ENCODE results near the gene GLYAT.

GLYAT gene, protein sequence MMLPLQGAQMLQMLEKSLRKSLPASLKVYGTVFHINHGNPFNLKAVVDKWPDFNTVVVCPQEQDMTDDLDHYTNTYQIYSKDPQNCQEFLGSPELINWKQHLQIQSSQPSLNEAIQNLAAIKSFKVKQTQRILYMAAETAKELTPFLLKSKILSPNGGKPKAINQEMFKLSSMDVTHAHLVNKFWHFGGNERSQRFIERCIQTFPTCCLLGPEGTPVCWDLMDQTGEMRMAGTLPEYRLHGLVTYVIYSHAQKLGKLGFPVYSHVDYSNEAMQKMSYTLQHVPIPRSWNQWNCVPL

DNA sequence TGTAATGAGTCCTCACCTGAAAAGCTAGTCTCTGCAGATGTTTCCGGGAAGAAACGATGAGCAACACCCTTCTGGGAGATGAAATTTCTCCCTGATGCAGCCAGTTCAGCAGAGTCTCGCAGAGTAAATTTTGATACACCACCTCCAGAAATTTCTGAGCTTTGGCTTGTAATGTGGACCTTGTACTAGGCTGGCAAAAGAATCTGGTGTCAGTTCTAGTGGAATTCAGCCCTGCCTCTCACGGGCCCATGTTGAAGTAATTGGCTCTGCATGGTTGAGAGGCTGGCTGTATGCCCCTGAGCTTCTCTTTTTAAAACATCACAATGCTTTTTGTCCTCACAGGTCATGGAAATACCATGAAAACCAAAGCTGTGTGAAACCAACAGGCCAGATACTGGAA, at the start of gene GLYAT:
GLYAT (minus strand) TSS at position 125 of the 400 bp plus-strand sequence. CDS start 7,447 bp downstream, outside the sequence.
- DNase-seq (ENCODE audit: low spot score) = no peak

DNA sequence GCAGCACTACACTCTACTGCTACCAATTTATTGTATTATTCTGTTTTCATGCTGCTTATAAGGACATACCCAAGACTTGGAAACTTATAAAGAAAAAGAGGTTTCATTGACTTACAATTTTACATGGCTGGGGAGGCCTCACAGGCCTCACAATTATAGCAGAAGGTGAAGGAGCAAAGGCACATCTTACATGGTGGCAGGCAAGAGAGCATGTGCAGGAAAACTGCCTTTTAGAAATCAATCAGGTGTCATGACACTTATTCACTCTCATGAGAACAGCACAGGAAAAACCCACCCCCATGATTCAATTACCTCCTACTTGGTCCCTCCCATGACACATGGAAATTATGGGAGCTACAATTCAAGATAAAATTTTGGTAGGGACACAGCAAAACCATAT, 49.6 kb upstream of the GLYAT start:
- no peak for DNase-seq (ENCODE audit: low spot score)

GRCh38 chr11:58780578-58780977, 48.8 kb upstream of the GLYAT start:
- no peak for DNase-seq (ENCODE audit: low spot score)

DNA sequence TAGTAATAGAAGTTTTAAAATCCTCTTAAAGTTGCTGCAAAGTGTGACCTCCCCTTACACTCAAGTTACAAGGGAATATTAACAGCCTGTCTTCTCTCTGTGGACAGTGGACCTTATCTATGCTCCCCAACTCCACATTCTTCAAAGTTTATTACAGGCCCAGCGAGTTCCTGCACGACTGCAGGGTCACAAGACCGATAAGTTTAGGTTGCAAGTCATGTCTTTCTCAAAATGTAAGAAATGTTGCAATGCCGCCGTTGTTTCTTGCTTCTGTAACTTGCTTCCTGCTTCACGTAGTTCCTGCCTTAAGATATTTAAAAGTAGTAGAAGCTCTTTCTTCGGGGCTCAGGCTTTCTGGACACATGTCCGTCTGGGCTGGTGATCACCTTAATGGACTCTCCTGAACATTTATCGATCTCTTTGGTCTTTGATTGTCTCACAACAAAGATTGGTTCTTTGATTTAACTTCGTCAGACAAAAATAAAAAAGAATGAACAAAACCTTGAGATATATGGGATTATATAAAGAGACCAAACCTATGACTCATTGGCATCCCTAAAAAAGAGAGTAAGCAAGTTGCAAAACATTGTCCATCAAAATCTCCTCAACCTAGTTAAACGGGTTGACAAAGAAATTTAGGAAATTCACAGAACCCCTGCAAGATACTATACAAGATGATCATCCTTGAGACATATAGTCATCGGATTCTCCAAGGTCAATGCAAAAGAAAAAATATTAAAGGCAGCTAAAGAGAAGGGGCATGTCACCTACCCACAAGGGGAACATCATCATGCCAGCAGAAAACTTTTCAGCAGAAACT, 45.4 kb upstream of the GLYAT start:
- no peak for DNase-seq (ENCODE audit: low spot score)

DNA sequence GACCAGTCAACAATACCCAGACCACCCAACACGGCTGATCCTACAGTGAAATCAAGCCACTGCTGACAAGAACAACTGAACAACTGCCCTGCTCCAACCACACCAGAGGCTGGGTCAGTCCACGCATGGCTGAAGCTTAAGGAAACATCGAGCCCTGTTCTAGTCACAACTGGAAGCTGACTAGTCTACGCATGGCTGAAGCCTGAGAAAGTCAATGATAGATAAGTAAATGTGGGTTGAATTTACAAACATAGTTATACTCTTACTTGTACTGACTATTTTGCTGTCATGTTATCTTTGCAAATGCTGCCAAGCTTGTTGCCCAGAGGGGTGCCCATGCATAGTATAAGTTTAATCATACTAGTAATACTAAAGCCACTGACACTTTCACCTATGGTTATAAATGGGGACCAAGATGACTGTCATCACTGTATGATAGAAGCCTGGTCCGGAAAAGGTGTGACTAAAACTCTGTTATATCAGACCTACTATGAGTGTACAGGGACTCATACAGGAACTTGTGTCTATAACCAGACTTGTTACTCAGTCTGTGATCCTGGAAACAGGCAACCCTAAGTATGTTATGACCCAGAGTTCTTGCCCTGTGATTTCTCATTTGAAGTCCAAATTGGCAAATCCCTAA, 43.4 kb upstream of the GLYAT start:
- DNase-seq (ENCODE audit: low spot score) = peak; percentile 72

GRCh38 chr11:58774164-58774593, 42.4 kb upstream of the GLYAT start:
- no peak for DNase-seq (ENCODE audit: low spot score)

DNA sequence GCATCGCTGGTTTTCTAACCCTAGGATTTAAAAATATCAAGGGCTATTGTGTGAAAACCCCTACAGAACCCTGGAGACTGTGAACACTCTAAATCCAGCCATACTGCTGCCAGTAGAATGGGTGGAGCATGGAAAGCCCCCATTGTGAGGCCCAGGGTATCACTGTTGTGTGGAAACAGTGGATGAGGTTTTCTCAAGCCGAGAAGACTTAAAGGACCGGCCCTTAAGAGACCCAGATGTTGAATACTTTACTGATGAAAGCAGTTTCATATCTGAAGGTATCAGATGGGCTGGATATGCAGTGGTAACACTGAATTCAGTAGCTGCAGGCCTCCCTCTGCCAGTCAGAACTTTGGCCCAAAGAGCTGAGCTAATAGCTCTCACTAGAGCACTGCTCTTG, 41.6 kb upstream of the GLYAT start:
- DNase-seq (ENCODE audit: low spot score) = no peak

GRCh38 chr11:58772329-58773285, 40.9 kb upstream of the GLYAT start:
- DNase-seq (ENCODE audit: low spot score) = no peak

DNA sequence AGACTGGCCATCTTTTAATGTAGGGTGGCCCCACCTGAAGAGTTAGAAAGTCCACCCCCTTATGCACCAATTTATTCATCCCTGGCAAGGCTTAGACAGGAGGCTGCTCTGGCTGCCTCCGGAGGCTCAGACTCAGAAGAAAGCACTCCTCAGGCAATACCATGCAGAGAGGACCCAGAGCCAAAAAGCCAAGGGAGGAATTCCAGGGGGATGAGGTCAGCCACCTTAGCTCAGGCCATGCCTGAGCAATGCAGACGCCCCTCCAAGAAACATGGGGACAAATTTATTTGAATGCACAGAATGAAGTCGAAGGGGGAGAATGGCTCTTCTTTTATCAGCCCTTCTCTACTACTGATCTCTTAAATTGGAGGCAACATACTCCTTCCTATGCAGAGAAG, 39.7 kb upstream of the GLYAT start:
- no peak for DNase-seq (ENCODE audit: low spot score)

GRCh38 chr11:58770627-58771457, 39.1 kb upstream of the GLYAT start:
- no peak for DNase-seq (ENCODE audit: low spot score)

GRCh38 chr11:58770166-58770565, 38.4 kb upstream of the GLYAT start:
- DNase-seq (ENCODE audit: low spot score) = no peak

DNA sequence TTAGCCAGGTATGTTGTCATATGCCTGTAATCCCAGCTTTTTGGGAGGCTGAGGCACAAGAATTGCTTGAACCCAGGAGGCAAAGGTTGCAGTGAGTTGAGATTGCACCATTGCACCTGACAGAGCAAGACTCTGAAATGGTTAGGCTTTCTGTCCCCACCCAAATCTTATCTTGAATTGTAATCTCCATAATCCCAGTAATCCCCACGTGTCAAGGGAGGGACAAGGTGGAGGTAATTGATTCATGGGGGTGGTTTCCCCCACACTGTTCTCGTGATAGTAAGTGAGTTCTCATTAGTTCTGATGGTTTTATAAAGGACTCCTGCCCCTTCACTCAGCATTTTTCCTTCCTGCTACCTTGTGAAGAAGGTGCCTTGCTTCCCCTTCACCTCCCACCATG, 37.6 kb upstream of the GLYAT start:
- no peak for DNase-seq (ENCODE audit: low spot score)

DNA sequence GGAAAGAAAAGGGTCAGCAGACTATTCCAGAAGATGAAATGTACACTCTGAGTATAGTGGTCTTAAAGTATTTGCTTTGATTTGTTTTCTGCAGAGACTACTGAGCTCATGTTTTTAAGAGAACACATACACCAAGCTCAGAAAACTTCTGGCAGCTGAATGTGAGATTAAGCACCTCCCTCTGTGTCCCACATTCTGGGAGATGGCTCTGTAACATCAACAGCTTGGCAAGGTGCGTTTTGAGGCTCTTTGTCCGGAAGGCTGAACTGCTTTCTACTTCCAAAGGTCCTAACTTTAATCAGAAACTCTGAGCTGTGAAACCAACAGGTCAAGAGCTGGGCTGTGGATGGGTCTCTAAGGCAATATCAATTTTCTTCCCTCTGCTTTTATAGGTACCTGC, 36.4 kb upstream of the GLYAT start:
- no peak for DNase-seq (ENCODE audit: low spot score)

DNA sequence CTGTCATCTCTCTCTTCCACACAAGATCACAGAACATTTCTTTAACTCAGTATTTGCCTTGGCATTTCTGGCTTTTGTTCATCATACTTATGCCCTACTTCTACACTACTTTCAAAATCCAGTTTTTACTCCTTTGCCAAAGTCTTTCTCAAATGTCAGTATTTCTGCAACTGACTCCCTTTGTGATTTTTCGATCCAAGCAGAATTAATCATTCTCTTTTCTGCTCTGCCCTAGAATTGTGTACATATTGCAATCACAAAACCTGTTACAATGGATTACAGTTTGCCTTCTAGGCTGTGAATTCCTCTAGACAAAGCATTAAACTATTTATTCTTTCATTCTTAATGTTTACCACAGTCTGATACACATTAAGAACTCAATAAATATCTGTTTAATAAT, 33.3 kb upstream of the GLYAT start:
- DNase-seq (ENCODE audit: low spot score) = no peak

DNA sequence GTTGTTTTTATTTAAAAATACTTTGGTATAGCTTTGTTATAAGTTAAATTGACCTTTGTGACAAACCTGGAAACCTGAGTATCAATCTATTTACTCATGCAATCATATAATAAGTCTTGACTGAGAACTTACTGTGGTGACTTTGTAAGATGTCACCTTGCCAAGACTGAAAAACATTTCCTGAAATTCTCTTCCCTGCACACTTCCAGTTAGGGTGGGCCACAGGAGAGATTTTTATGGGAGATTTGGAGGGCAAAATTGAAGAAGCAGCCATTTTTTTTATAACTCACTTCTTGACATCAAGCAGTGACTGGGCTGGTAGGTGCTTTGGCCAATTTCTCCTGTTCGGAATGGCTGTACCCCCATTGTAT, 31.4 kb upstream of the GLYAT start:
- no peak for DNase-seq (ENCODE audit: low spot score)

DNA sequence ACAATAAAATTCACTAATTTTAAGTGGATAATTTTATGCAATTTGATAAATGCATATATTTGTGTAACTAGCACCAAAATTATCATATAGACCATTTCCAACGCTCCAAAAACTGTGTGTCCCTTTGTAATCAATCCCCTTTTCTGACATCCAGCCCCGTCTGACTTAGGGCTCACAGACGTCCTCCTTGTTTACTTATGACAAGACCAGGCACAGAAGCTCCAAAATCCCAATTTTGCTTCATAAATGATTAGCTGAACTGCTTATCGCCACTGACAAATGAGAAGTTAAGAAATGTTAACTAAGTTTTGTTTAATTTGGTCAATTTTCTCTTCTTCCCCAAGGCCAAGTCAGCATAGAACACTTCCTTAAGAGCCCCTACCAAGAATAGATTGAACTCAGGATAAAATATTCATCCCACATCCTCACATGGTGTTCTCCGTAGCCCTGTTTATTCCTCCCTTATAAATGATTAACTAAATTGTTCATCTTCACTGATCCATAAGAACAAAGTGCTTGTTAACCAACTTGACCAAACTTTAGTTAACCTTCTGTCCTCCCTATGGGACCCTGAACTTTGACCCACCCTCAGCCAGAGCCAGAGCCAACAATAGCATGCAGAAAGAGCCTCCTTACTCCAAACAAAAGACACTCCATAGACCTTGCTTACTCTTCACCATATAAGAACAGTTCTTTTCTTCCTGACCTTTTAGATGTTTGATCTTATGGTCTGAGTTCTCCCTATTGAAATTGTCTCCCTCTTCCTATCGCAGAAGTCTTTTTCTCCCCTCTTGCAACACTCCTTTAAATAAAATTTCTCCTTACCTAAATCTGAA, 30.8 kb upstream of the GLYAT start:
- DNase-seq (ENCODE audit: low spot score) = no peak

DNA sequence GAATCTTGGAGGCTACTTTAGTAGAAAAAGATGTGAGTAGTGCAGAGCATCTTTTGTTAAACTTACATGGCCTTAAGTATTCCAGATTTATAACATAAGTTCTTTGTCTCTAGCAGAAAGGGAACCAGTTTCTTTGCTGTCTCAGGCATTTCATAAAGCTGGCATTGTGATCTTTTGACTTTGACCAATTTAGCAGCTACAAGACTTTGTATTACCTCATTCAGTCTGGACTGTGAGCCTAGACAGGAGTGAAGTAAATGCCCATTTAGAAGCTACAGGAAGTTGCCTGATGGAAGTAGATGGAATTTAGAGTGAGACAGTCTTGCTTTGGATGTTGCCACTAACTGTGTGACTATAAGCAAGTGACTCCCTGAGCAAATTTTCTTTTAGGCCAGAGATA, 25.7 kb upstream of the GLYAT start:
- DNase-seq (ENCODE audit: low spot score) = no peak

GRCh38 chr11:58745705-58746364, 14.1 kb upstream of the GLYAT start:
- DNase-seq (ENCODE audit: low spot score) = no peak

GRCh38 chr11:58744988-58745704, 13.4 kb upstream of the GLYAT start:
- no peak for DNase-seq (ENCODE audit: low spot score)
